NT2/D1 (cell line): Measurements from ENCODE around the gene H2AZ2.

Source experiments
- SUZ12 ChIP-seq: IDR thresholded peaks from 2 replicates; pipeline ENCODE4 v1.6.1; 2011; ENCODE audit not compliant: insufficient read length, insufficient read depth; ENCODE audit errors: extremely low read depth
- YY1 ChIP-seq: IDR thresholded peaks from 2 replicates; pipeline ENCODE4 v1.6.1; 2011; ENCODE audit not compliant: insufficient read length, insufficient read depth
- ZNF274 ChIP-seq: IDR thresholded peaks from 2 replicates; pipeline ENCODE4 v1.6.1; 2011; ENCODE audit warnings: mild to moderate bottlenecking, low read depth, low read length

- no peak for TF ChIP-seq ZNF274
- no peak for TF ChIP-seq YY1
- no peak for TF ChIP-seq SUZ12
Measured at GRCh38 chr7:44787762-44788161, 60.1 kb downstream of the H2AZ2 start.
